ENCODE data around the gene UQCC5.

The UQCC5 gene

GRCh38 chr3:52574056-52574965 is 37.9 kb downstream of the UQCC5 start:
- no peak for DNase-seq

Measured in fibroblast of skin of right biceps (primary cell).